Gastrocnemius medialis (tissue), 4 donors: ENCODE results near the gene GPATCH1.

Experiments
- POLR2A ChIP-seq, 2 donors: fragments of 450-650 bp; IDR thresholded peaks; one replicate each; pipeline ENCODE4 v1.6.1; 2017; ENCODE audit warnings: antibody characterized with exemption in 2 of 2, mild to moderate bottlenecking in 2 of 2, moderate library complexity in 2 of 2
- TF ChIP-seq, protein P1 (sequence below), 5 experiments: fragments of 450-650 bp in 3 of 5; fragments of 200-600 bp in 2 of 5; sonication (generic) in 2 of 5; IDR thresholded peaks in 4 of 5; conservative IDR thresholded peaks in 1 of 5; 1 replicate in 4 of 5; 2 replicates in 1 of 5; pipeline ENCODE4 v1.5.1; 2016 to 2019; ENCODE audit warnings: antibody characterized with exemption in 5 of 5, mild to moderate bottlenecking in 3 of 5, moderate library complexity in 3 of 5

DNA sequence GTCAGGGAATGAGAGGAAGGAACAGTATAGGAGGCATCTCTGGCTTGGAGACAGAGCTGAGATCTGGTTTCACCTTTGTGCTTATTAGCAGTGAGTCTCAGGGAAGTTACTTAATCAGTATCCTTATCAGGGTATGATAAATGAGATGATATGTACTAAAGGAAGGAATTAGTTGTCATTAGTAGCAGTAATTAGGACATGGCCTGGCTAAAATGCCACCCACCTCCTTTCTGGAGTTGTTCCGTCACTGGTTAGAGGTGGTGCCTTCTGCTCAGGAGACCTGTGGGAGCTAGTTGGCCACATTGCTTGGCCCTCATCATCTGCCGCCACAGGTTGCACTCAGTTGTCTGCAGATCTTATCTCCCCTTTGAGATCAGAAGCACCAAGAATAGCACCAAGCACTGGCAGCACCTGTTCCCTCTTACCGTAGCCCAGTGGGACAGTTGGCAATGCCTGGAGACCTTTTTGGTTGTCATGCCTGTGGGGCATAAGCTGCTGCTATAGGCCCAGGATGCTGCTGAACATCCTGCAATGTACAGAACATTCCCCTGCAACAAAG, 4.7 kb downstream of the GPATCH1 start:
- TF ChIP-seq, protein P1, sequence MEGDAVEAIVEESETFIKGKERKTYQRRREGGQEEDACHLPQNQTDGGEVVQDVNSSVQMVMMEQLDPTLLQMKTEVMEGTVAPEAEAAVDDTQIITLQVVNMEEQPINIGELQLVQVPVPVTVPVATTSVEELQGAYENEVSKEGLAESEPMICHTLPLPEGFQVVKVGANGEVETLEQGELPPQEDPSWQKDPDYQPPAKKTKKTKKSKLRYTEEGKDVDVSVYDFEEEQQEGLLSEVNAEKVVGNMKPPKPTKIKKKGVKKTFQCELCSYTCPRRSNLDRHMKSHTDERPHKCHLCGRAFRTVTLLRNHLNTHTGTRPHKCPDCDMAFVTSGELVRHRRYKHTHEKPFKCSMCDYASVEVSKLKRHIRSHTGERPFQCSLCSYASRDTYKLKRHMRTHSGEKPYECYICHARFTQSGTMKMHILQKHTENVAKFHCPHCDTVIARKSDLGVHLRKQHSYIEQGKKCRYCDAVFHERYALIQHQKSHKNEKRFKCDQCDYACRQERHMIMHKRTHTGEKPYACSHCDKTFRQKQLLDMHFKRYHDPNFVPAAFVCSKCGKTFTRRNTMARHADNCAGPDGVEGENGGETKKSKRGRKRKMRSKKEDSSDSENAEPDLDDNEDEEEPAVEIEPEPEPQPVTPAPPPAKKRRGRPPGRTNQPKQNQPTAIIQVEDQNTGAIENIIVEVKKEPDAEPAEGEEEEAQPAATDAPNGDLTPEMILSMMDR (IDR thresholded peaks at IDR 0.05 in 4 of 5, conservative IDR thresholded peaks at IDR 0.05 in 1 of 5) = no peak
- TF ChIP-seq POLR2A (IDR thresholded peaks at IDR 0.05) = no peak
